ENCODE data around the gene ESPL1. TPM values are rescaled to one million over a fixed set of nuclear protein-coding genes. Genes with fewer than 3 reads are reported as not detected.

Gene ESPL1
- total RNA-seq, 1 experiment from 2014 or later: 31.6 TPM

- CTCF ChIA-PET: no interaction called here
- ATAC-seq: no peak
- no peak overlapping the region for H3K9ac ChIP-seq (ENCODE audit: low read length)
- DNase-seq: peak; percentile 61
- no peak overlapping the region for H2AFZ ChIP-seq (ENCODE audit: low read length)
- peaks cover 34% of the 10 kb centered on the region for H3K4me1 ChIP-seq (ENCODE audit: insufficient read depth, low read length)
- H3K27ac ChIP-seq (ENCODE audit: low read length): peak overlapping the region; percentile 21
- H4K20me1 ChIP-seq (ENCODE audit: low read length): no peaks in the 10 kb centered on the region
- H3K79me2 ChIP-seq (ENCODE audit: low read length): peaks cover 33% of the 10 kb centered on the region
- POLR2A ChIA-PET (ENCODE audit: unreplicated experiment): no interaction called here
- peak overlapping the region; percentile 52 for H3K4me2 ChIP-seq (ENCODE audit: low read length)
- no peaks in the 10 kb centered on the region for H3K9me2 ChIP-seq (replicated peaks; ENCODE audit: low read length)
- no peaks in the 10 kb centered on the region for H3K9me3 ChIP-seq (ENCODE audit: low read length)
- no peak overlapping the region for H3K4me3 ChIP-seq (ENCODE audit: low read length)
- intact Hi-C loops (cut with micrococcal nuclease): no loop called here
- no peaks in the 10 kb centered on the region for H3F3A ChIP-seq (ENCODE audit: low read length, unreplicated experiment)
- no peaks in the 10 kb centered on the region; the same call in 1 of the 2 replicates for H3K36me3 ChIP-seq (ENCODE audit: low read depth, low read length)
- TF ChIP-seq EZH2 (IDR thresholded peaks at IDR 0.05; ENCODE audit: low read length, unreplicated experiment) (no peak), CTCF (conservative IDR thresholded peaks at IDR 0.05; ENCODE audit: low read depth, low read length) (peak; percentile 39; the same call in 1 of the 2 replicates), EZH2phosphoT487 (IDR thresholded peaks at IDR 0.05; ENCODE audit: borderline replicate concordance, low read length) (no peak)
- H3K27me3 ChIP-seq (ENCODE audit: low read length): no peaks in the 10 kb centered on the region
- BruUV-seq (replicated peaks): no TSS peak
These were observed 43.8 kb upstream of the ESPL1 start for GRCh38 chr12:53224061-53224896.

- Histone ChIP-seq H3K9me3 (ENCODE audit: low read length) (no peaks in the 10 kb centered on the region), H3K9ac (ENCODE audit: low read length) (no peak overlapping the region), H3K9me2 (replicated peaks; ENCODE audit: low read length) (no peaks in the 10 kb centered on the region), H3K36me3 (ENCODE audit: low read depth, low read length) (no peaks in the 10 kb centered on the region; the same call in 1 of the 2 replicates), H4K20me1 (ENCODE audit: low read length) (no peaks in the 10 kb centered on the region), H3K27ac (ENCODE audit: low read length) (peak overlapping the region; percentile 21), H3K79me2 (ENCODE audit: low read length) (peaks cover 33% of the 10 kb centered on the region), H3K4me2 (ENCODE audit: low read length) (peak overlapping the region; percentile 52), H2AFZ (ENCODE audit: low read length) (no peak overlapping the region), H3K4me3 (ENCODE audit: low read length) (no peak overlapping the region), H3K27me3 (ENCODE audit: low read length) (no peaks in the 10 kb centered on the region), H3F3A (ENCODE audit: low read length, unreplicated experiment) (no peaks in the 10 kb centered on the region), H3K4me1 (ENCODE audit: insufficient read depth, low read length) (peaks cover 42% of the 10 kb centered on the region)
- no peak for TF ChIP-seq EZH2 (IDR thresholded peaks at IDR 0.05; ENCODE audit: low read length, unreplicated experiment)
- no peak for TF ChIP-seq EZH2phosphoT487 (IDR thresholded peaks at IDR 0.05; ENCODE audit: borderline replicate concordance, low read length)
- TF ChIP-seq CTCF (conservative IDR thresholded peaks at IDR 0.05; ENCODE audit: low read depth, low read length): no peak
- intact Hi-C loops (cut with micrococcal nuclease): no loop called here
- CTCF ChIA-PET: no interaction called here
- POLR2A ChIA-PET (ENCODE audit: unreplicated experiment): no interaction called here
- ATAC-seq (no peak), DNase-seq (no peak)
- BruUV-seq (replicated peaks): no TSS peak
These were observed 43.0 kb upstream of the ESPL1 start for GRCh38 chr12:53224897-53225634.

Measured in PC-3 (cell line).